GM23248 (cell line): ENCODE data around the gene PJA2. TPM values are rescaled to one million over a fixed set of nuclear protein-coding genes. Genes with fewer than 3 reads are reported as not detected.

Source experiments
- DNase-seq: peaks from one replicate; pipeline ENCODE4 v3.0.0-alpha.2; 2015
- H2AFZ ChIP-seq: fragments of 200-600 bp; sonication (generic); 2 replicates; pipeline ENCODE4 v1.6.1; 2016; ENCODE audit warnings: antibody characterized with exemption
- H3F3A ChIP-seq: fragments of 200-600 bp; sonication (generic); 2 replicates; pipeline ENCODE4 v1.6.1; 2016; ENCODE audit warnings: mild to moderate bottlenecking, antibody characterized with exemption, mixed run types; ENCODE audit not compliant: insufficient read depth
- H3K27ac ChIP-seq: fragments of 200-600 bp; sonication (generic); 2 replicates; pipeline ENCODE4 v1.5.1; 2016; ENCODE audit warnings: mild to moderate bottlenecking
- H3K27me3 ChIP-seq: fragments of 200-600 bp; sonication (generic); replicated peaks from 2 replicates; pipeline ENCODE4 v1.6.1; 2016; ENCODE audit warnings: mild to moderate bottlenecking; ENCODE audit not compliant: insufficient read depth
- H3K36me3 ChIP-seq: fragments of 200-600 bp; sonication (generic); 2 replicates; pipeline ENCODE4 v1.6.1; 2016; ENCODE audit warnings: low read depth, mild to moderate bottlenecking
- H3K4me1 ChIP-seq: fragments of 200-600 bp; sonication (generic); 2 replicates; pipeline ENCODE4 v1.6.1; 2016; ENCODE audit warnings: mild to moderate bottlenecking; ENCODE audit not compliant: insufficient read depth
- H3K4me2 ChIP-seq: fragments of 200-600 bp; sonication (generic); one replicate; pipeline ENCODE4 v1.6.1; 2016; ENCODE audit warnings: mild to moderate bottlenecking; ENCODE audit not compliant: unreplicated experiment
- H3K4me3 ChIP-seq: fragments of 200-600 bp; sonication (generic); 2 replicates; pipeline ENCODE4 v1.5.1; 2016; ENCODE audit warnings: mild to moderate bottlenecking
- H3K79me2 ChIP-seq: fragments of 200-600 bp; sonication (generic); 2 replicates; pipeline ENCODE4 v1.6.1; 2016; ENCODE audit warnings: mild to moderate bottlenecking; ENCODE audit not compliant: insufficient read depth
- H3K9ac ChIP-seq: fragments of 200-600 bp; sonication (generic); 2 replicates; pipeline ENCODE4 v1.6.1; 2016; ENCODE audit warnings: mild to moderate bottlenecking
- H3K9me2 ChIP-seq: fragments of 200-600 bp; sonication (generic); 2 replicates; pipeline ENCODE4 v1.6.1; 2016; ENCODE audit warnings: mixed run types, mild to moderate bottlenecking, moderate library complexity; ENCODE audit not compliant: insufficient read depth
- H3K9me3 ChIP-seq: fragments of 200-600 bp; sonication (generic); one replicate; pipeline ENCODE4 v1.6.1; 2017; ENCODE audit warnings: low read depth
- H4K20me1 ChIP-seq: fragments of 200-600 bp; sonication (generic); 2 replicates; pipeline ENCODE4 v1.6.0; 2016; ENCODE audit not compliant: insufficient read depth
- EZH2 ChIP-seq: fragments of 200-600 bp; sonication (generic); IDR thresholded peaks from 2 replicates; pipeline ENCODE4 v1.6.1; 2018; ENCODE audit warnings: antibody characterized with exemption, mild to moderate bottlenecking; ENCODE audit not compliant: insufficient read depth, poor library complexity, severe bottlenecking
- EZH2phosphoT487 ChIP-seq: fragments of 200-600 bp; sonication (generic); IDR thresholded peaks from 2 replicates; pipeline ENCODE4 v1.6.1; 2018; ENCODE audit warnings: antibody characterized with exemption, moderate library complexity, mild to moderate bottlenecking, low read depth; ENCODE audit not compliant: insufficient read depth
- WGBS, 2 experiments: methylation state at CpG; one replicate each; pipeline ENCODE4 v1.1.6; 2015 to 2017; ENCODE audit warnings: low lambda C conversion rate in 2 of 2, low coverage in 1 of 2; ENCODE audit errors: missing lambda C conversion rate in 2 of 2; 5-methylcytosine and 5-hydroxymethylcytosine counted together
- in situ Hi-C: fragments of 300-500 bp; cut with MboI; formaldehyde crosslinking; loops from 2 replicates; pipeline ENCODE4 v1.15.0; 2020
- polyA plus RNA-seq: library from polyadenylated mRNA; unstranded; fragments of >200 nt; fragmentation: Nextera tagmentation; extraction: Ambion mirVana; gene quantifications from 2 replicates; pipeline ENCODE4 v1.2.1, GENCODE V29; 2016
- total RNA-seq: library from RNA; depleted of rRNA; stranded (reverse); fragments of >200 nt; shearing (Covaris generic); gene quantifications from 2 replicates; pipeline ENCODE4 v1.2.3, GENCODE V29; 2014

PJA2 gene
- total and polyA plus RNA-seq, 2 experiments from 2014 or later: 76.4 to 95.3 TPM

DNA sequence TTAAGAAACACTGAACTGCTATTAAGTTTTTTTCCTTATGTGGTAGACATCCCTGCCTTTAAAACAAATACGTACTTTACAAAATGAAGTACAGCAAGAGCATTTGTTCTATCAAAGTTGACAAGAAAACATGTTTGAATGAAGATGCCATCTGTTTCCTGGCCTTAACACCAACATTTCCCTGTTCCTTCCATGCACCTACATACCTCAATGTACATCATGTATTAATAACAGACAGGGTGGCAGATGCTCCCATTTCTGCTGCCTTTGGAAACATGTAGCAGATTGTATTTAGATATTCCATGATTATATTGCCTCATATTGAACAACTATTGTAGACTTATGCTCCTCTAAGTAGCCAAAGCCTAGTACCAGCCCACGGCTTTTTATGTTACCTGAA lies 104.4 kb downstream of the PJA2 start:
- no peaks in the 10 kb centered on the region for H3K36me3 ChIP-seq
- H3K27me3 ChIP-seq: no peaks in the 10 kb centered on the region
- H3K4me3 ChIP-seq: no peak overlapping the region
- no peak overlapping the region for H3K27ac ChIP-seq
- DNase-seq: no peak
- WGBS, 2 experiments: 81 to 94% methylated on average over 2 of the region's 2 CpGs
- TF ChIP-seq EZH2phosphoT487 (no peak), EZH2 (no peak)
- no peak overlapping the region for H3K9ac ChIP-seq
- H4K20me1 ChIP-seq: no peaks in the 10 kb centered on the region
- H3K4me1 ChIP-seq: no peaks in the 10 kb centered on the region
- no peaks in the 10 kb centered on the region for H3K9me2 ChIP-seq
- no peaks in the 10 kb centered on the region for H3K9me3 ChIP-seq
- no peaks in the 10 kb centered on the region for H3K79me2 ChIP-seq
- no peaks in the 10 kb centered on the region for H3F3A ChIP-seq
- H3K4me2 ChIP-seq: no peak overlapping the region
- no peak overlapping the region for H2AFZ ChIP-seq
- in situ Hi-C loops: no loop called here

GRCh38 chr5:109304309-109304708 lies 105.5 kb downstream of the PJA2 start:
- Histone ChIP-seq H3K9me2 (no peaks in the 10 kb centered on the region), H3K36me3 (no peaks in the 10 kb centered on the region), H3K27me3 (no peaks in the 10 kb centered on the region), H3F3A (no peaks in the 10 kb centered on the region), H4K20me1 (no peaks in the 10 kb centered on the region), H3K4me1 (no peaks in the 10 kb centered on the region), H3K9ac (no peak overlapping the region), H2AFZ (no peak overlapping the region), H3K79me2 (no peaks in the 10 kb centered on the region), H3K4me3 (no peak overlapping the region), H3K4me2 (no peak overlapping the region), H3K27ac (no peak overlapping the region), H3K9me3 (no peaks in the 10 kb centered on the region)
- in situ Hi-C loops: no loop called here
- no peak for DNase-seq
- no peak for TF ChIP-seq EZH2phosphoT487
- TF ChIP-seq EZH2: no peak

DNA sequence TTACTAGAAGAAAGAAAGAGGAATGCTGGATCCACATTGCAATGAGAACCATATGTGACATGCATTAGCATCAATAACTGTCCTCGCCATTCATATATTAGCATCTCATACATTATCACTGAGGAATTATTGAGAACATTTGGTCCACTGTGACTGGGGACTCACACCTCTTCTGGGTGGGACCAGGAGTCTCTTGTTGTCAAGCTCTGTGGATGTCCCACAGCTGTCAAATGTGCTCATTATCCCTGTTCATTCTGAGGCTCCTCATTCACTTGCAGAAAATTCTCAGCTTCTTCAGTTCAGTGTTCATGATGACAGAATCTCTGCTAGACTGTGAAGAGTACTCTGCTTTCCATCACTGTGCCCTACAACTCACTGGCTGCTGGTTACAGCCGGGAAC lies 109.4 kb downstream of the PJA2 start:
- in situ Hi-C loops: no loop called here
- H3K79me2 ChIP-seq: no peaks in the 10 kb centered on the region
- no peaks in the 10 kb centered on the region for H3K27me3 ChIP-seq
- H3K4me2 ChIP-seq: no peak overlapping the region
- no peaks in the 10 kb centered on the region for H3K36me3 ChIP-seq
- no peak overlapping the region for H3K4me3 ChIP-seq
- H2AFZ ChIP-seq: no peak overlapping the region
- no peaks in the 10 kb centered on the region for H3K4me1 ChIP-seq
- no peak overlapping the region for H3K27ac ChIP-seq
- H3K9ac ChIP-seq: no peak overlapping the region
- no peaks in the 10 kb centered on the region for H3F3A ChIP-seq
- WGBS, 2 experiments: 39 to 63% methylated on average over 2 of the region's 2 CpGs
- no peaks in the 10 kb centered on the region for H3K9me2 ChIP-seq
- no peaks in the 10 kb centered on the region for H4K20me1 ChIP-seq
- DNase-seq: no peak
- TF ChIP-seq EZH2phosphoT487 (no peak), EZH2 (no peak)
- no peaks in the 10 kb centered on the region for H3K9me3 ChIP-seq

DNA sequence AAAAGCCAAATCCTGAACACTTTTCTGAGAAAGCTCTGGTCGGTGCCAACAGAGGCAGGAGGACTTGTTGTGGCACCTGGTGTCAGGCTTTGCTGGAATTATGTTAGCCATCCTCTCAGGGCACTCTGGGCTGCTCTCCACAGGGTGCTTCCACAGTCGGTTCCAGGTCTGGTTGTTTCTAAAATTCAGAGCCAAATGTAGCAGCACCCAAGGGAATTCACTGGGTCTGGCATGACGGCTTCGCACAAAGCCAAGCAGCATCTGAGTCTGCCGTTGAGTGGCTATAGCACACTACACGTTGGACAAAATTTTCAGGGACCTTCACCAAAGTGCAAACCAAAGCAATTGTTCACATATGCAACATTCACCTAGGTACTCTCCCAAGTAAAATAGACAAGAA lies 110.2 kb downstream of the PJA2 start:
- H2AFZ ChIP-seq: no peak overlapping the region
- H3K27me3 ChIP-seq: no peaks in the 10 kb centered on the region
- no peaks in the 10 kb centered on the region for H3K9me2 ChIP-seq
- no peaks in the 10 kb centered on the region for H4K20me1 ChIP-seq
- no peaks in the 10 kb centered on the region for H3K36me3 ChIP-seq
- H3K4me1 ChIP-seq: no peaks in the 10 kb centered on the region
- H3K4me3 ChIP-seq: no peak overlapping the region
- H3K4me2 ChIP-seq: no peak overlapping the region
- in situ Hi-C loops: no loop called here
- H3F3A ChIP-seq: no peaks in the 10 kb centered on the region
- H3K9me3 ChIP-seq: no peaks in the 10 kb centered on the region
- H3K27ac ChIP-seq: no peak overlapping the region
- no peak for DNase-seq
- WGBS, 2 experiments: 50 to 56% methylated on average over 6 of the region's 6 CpGs
- TF ChIP-seq EZH2 (no peak), EZH2phosphoT487 (no peak)
- no peak overlapping the region for H3K9ac ChIP-seq
- H3K79me2 ChIP-seq: no peaks in the 10 kb centered on the region

GRCh38 chr5:109298794-109299193 lies 111.0 kb downstream of the PJA2 start:
- no peaks in the 10 kb centered on the region for H3K36me3 ChIP-seq
- no peak overlapping the region for H3K9ac ChIP-seq
- no peaks in the 10 kb centered on the region for H3K79me2 ChIP-seq
- no peaks in the 10 kb centered on the region for H3K9me2 ChIP-seq
- H3K4me3 ChIP-seq: no peak overlapping the region
- H3K4me2 ChIP-seq: no peak overlapping the region
- H3K4me1 ChIP-seq: no peaks in the 10 kb centered on the region
- no peaks in the 10 kb centered on the region for H4K20me1 ChIP-seq
- H3K27me3 ChIP-seq: no peaks in the 10 kb centered on the region
- no peak overlapping the region for H2AFZ ChIP-seq
- no peaks in the 10 kb centered on the region for H3K9me3 ChIP-seq
- no peak for DNase-seq
- H3F3A ChIP-seq: no peaks in the 10 kb centered on the region
- no peak overlapping the region for H3K27ac ChIP-seq
- WGBS, 2 experiments: 65 to 76% methylated on average over 4 of the region's 4 CpGs
- TF ChIP-seq EZH2: no peak
- TF ChIP-seq EZH2phosphoT487: no peak
- in situ Hi-C loops: no loop called here
